22Rv1 (cell line): ENCODE results near the gene SLC15A3.

Experiments used
- H3K27ac ChIP-seq: fragments of 450-650 bp; 2 replicates; pipeline ENCODE4 v1.5.1; 2017
- ZFX ChIP-seq: fragments of 450-650 bp; IDR thresholded peaks from 2 replicates; pipeline ENCODE4 v1.6.1; 2017; ENCODE audit warnings: antibody characterized with exemption, borderline replicate concordance
- TF ChIP-seq, protein P1 (sequence below): fragments of 450-650 bp; IDR thresholded peaks from 2 replicates; pipeline ENCODE4 v1.5.1; 2017; ENCODE audit warnings: mild to moderate bottlenecking

The SLC15A3 gene

DNA sequence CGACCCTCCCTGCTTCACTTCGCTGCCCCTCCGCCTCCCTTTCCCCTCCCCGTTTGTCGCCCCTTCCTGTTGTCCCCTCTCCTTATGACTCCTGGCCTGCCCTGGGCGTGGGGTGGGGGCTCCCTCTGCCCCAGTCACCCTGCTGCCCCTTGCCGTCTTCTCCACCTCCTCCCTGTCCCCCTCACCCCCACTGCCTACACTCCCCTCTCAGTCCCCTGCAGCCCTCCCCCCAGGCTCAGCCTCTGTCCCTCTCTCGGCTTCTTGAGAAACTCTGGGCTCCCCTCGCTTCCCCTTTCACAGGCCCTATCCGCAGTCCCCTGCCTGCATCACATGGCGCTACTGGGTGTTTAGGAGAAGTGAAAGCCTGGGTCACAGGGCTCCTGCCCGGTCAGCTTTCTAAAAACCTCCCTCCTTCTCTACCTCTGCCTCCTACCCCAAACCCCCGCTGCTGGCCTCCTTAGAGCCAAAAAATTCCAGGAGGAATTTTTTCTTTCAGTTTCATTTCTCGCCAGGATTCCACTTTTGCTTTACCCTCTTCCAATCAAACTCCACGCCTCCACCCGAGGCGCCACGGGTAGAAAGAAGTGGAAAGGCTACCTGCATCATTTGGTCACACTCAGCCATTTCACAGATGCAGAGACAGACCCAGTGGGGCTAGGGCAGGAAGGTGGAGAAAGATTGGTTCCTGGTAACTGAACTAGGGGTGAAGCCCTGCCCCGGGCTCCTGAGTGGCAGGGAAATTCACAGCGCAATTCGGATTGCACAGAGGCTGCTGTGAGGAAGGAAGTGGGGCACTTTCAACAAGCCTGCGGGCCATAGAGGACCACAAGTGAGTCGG is at the start of gene SLC15A3:
Gene SLC15A3, minus strand, starts transcription at position 273 of the 838 bp plus-strand sequence. CDS start 625 bp downstream, outside the sequence.
- no peak for TF ChIP-seq ZFX
- TF ChIP-seq, protein P1, sequence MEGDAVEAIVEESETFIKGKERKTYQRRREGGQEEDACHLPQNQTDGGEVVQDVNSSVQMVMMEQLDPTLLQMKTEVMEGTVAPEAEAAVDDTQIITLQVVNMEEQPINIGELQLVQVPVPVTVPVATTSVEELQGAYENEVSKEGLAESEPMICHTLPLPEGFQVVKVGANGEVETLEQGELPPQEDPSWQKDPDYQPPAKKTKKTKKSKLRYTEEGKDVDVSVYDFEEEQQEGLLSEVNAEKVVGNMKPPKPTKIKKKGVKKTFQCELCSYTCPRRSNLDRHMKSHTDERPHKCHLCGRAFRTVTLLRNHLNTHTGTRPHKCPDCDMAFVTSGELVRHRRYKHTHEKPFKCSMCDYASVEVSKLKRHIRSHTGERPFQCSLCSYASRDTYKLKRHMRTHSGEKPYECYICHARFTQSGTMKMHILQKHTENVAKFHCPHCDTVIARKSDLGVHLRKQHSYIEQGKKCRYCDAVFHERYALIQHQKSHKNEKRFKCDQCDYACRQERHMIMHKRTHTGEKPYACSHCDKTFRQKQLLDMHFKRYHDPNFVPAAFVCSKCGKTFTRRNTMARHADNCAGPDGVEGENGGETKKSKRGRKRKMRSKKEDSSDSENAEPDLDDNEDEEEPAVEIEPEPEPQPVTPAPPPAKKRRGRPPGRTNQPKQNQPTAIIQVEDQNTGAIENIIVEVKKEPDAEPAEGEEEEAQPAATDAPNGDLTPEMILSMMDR = no peak
- no peak within 1 kb of the TSS for H3K27ac ChIP-seq

DNA sequence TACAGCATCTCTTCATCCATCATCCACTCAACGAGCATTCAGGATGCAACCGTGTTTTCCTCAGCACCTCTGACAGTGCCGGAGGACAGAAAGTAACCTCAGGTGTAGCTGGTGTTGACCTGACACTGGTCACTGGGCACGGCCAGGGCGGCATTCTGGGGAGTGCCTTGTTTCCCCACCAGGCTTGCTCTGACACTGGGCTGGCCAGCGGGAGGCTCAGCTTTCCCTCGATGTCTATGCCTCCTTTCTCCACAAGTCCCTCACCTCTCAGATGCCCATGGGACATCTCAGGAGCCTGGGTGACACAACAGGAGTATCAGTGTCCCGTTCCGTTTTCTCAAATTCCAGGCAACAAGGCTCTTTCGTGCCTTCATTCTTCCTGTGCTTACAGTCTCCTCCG is 48.5 kb upstream of the SLC15A3 start:
- TF ChIP-seq, protein P1 = no peak
- no peak for TF ChIP-seq ZFX
- no peak overlapping the region for H3K27ac ChIP-seq

DNA sequence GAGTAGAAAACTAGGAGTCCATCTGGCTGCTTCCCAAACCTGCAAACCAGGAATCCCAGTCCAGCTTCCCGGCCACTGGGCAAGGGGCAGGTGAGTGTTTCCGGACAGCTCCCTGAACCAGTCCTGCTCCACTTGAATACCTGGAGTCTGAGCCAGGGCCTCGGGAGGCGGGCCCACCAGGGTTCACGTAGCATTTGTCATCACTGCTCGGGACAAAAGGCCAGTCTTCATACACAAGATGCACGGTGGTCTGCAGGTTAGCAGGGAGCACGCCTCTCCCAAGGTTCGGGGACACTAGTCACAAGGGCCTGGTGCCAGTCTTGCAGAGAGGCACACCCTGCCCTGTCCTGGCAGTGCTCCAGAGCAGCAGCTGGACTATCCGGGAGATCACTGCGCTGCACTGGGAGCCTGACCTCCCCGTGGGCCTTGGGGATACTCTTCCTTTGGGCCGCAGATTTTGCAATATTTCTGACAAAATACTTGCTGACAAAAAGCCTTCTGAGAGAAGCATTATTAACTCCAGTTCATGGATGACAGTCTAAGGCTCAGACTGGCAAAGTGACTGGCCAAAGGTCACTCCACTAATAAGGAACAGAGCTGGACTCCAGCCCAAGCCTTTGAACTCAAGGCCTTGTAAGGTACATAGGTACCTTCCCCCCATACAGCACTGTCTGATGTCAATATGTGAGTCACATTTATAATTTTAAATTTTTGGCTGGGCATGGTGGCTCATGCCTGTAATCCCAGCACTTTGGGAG is 44.6 kb upstream of the SLC15A3 start:
- peak overlapping the region; percentile 83 for H3K27ac ChIP-seq
- no peak for TF ChIP-seq ZFX
- TF ChIP-seq, protein P1 = no peak

DNA sequence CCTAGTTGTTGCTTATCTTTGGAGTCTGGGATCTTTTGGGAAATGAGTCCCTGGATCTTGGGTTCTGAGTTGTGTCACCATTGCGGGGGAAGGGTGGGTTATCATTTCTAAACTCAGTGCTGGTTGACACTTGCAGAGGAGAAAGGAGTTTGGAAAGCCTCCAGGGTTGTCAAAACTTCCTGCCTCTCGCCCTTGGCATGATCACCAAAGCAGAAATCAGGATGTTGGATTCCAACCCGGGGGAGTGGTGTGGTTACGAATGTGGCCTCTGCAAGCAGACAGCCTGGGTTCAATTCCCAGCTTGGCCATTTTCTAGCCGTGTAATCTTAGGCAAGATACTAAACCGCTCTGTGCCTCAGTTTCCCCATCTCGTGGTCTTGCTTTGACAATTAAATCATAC is 43.8 kb upstream of the SLC15A3 start:
- H3K27ac ChIP-seq = peak overlapping the region; percentile 83
- TF ChIP-seq, protein P1 = no peak
- TF ChIP-seq ZFX = no peak

DNA sequence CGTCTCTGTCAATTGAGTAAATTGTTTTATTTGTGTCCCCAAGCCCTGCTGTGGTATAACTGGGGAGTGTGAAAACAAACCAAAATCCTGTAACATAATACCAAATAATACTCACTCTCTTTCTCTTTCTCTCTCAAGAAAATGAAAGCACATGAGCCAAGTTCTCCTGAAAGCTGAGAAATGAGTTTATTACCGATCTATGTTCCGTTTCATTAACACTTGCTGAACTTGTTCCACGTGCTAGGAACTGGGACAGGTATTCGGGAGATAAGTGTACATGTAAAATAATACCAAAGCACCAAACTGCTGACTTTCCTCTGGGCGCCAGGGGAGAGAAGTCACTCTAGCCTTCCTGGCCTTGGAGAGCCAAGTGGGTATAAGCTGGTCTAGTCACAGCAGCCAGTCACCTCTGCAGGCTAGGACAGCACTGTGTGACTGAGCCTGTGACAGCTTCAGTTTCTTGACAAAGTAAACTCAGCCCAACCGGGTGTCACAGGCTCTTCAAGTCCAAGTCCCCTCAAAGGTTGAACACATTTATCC is 42.6 kb upstream of the SLC15A3 start:
- TF ChIP-seq ZFX = no peak
- TF ChIP-seq, protein P1 = no peak
- no peak overlapping the region for H3K27ac ChIP-seq

DNA sequence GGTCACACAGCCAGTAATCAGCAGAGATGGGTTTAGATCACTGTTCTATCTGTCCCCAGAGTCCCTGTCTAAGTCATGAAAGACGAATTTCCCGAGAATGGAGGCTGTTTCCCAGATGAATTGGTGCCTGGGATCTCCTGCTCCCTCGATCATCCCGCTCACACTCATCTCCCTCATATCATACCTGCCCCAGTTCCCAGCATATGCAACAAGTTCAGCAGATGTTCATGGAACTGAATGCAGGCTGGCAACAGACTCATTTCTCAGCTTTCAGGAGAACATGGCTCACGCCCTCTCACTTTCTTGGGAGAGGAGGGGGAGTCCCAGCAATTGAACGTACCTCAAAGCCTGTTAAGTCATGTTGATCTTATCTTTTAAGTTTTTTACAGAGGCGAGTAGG is 41.6 kb upstream of the SLC15A3 start:
- H3K27ac ChIP-seq = no peak overlapping the region
- no peak for TF ChIP-seq ZFX
- TF ChIP-seq, protein P1 = no peak
